ENCODE results near the gene ZNF846. TPM values are rescaled to one million over a fixed set of nuclear protein-coding genes. Genes with fewer than 3 reads are reported as not detected.

Gene ZNF846
- 1.5 TPM for polyA plus RNA-seq (2012; ENCODE audit: insufficient read depth, insufficient read length, low read depth)

GRCh38 chr19:9768175-9769112 is at the start of gene ZNF846:
Gene ZNF846 (minus strand): TSS chr19:9768738. CDS start chr19:9764950, 3,788 bp downstream.
- TF ChIP-seq, protein P1, sequence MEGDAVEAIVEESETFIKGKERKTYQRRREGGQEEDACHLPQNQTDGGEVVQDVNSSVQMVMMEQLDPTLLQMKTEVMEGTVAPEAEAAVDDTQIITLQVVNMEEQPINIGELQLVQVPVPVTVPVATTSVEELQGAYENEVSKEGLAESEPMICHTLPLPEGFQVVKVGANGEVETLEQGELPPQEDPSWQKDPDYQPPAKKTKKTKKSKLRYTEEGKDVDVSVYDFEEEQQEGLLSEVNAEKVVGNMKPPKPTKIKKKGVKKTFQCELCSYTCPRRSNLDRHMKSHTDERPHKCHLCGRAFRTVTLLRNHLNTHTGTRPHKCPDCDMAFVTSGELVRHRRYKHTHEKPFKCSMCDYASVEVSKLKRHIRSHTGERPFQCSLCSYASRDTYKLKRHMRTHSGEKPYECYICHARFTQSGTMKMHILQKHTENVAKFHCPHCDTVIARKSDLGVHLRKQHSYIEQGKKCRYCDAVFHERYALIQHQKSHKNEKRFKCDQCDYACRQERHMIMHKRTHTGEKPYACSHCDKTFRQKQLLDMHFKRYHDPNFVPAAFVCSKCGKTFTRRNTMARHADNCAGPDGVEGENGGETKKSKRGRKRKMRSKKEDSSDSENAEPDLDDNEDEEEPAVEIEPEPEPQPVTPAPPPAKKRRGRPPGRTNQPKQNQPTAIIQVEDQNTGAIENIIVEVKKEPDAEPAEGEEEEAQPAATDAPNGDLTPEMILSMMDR (IDR thresholded peaks at IDR 0.05; ENCODE audit: low read depth, low read length) = no peak
- DNase-seq = peak; percentile 96
- H3K9me3 ChIP-seq = no peaks in the 10 kb centered on the region
- peak within 1 kb of the TSS; percentile 77 for H3K4me3 ChIP-seq (ENCODE audit: low read depth, low read length)
- no peaks in the 10 kb centered on the region for H3K4me1 ChIP-seq
- no peaks in the 10 kb centered on the region for H3K36me3 ChIP-seq
- no peaks in the 10 kb centered on the region for H3K27me3 ChIP-seq

DNA sequence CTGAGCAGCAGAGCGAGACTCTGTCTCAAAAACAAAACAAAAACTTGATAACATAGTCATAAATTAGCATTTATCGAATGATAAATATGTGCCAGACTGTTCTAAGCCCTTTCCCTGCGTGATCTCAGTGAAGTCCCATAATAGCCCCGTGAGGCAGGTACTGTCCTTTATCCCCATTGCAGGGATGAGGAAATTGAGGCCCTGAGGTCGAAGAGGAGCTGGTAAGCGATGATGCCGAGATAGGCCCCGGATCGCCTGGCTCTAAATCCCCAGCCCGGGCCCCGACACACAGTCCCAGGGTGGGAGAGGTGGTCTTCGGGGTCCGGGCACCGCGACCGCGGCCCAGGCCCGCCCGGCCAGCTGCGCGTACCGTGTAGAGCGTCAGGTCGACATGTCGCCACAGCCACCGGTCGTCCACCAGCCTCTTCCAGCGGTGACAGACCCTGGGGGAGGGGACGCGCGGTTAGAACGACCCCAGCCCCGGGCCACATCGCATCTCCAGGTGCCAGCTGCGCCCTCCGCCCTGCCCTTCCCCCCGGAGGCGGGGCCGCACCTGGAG is 49.7 kb upstream of the ZNF846 start:
- H3K4me1 ChIP-seq = peaks cover 4% of the 10 kb centered on the region; the same call in 1 of the 2 replicates
- H3K9me3 ChIP-seq = no peaks in the 10 kb centered on the region
- no peak for DNase-seq
- peak overlapping the region; percentile 83 for H3K4me3 ChIP-seq (ENCODE audit: low read depth, low read length)
- TF ChIP-seq, protein P1 (IDR thresholded peaks at IDR 0.05; ENCODE audit: low read depth, low read length) = no peak
- peaks cover 2% of the 10 kb centered on the region; the same call in 1 of the 2 replicates for H3K36me3 ChIP-seq
- no peaks in the 10 kb centered on the region for H3K27me3 ChIP-seq

DNA sequence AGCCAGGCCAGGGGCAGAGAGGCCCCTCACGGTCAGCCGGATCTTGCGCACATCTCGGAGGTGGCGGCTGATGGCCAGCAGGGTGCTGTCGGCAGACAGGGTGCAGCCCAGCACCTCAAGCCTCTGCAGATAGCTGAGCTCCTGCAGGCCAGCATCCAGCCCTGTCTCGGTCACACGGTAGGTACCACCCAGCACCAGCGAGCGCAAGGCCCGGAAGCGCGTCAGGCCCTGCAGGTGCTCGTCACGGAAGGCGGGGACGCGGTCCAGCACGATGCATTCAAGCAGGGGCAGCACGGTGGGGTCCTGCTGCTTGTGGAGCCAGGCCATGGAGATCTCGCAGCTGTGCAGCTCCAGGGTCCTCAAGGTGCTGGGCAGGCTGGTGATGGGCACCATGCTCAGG is 42.6 kb upstream of the ZNF846 start:
- H3K36me3 ChIP-seq = peaks cover 21% of the 10 kb centered on the region
- no peaks in the 10 kb centered on the region for H3K27me3 ChIP-seq
- no peak overlapping the region for H3K4me3 ChIP-seq (ENCODE audit: low read depth, low read length)
- H3K9me3 ChIP-seq = no peaks in the 10 kb centered on the region
- DNase-seq = no peak
- no peaks in the 10 kb centered on the region for H3K4me1 ChIP-seq
- TF ChIP-seq, protein P1 (IDR thresholded peaks at IDR 0.05; ENCODE audit: low read depth, low read length) = no peak

DNA sequence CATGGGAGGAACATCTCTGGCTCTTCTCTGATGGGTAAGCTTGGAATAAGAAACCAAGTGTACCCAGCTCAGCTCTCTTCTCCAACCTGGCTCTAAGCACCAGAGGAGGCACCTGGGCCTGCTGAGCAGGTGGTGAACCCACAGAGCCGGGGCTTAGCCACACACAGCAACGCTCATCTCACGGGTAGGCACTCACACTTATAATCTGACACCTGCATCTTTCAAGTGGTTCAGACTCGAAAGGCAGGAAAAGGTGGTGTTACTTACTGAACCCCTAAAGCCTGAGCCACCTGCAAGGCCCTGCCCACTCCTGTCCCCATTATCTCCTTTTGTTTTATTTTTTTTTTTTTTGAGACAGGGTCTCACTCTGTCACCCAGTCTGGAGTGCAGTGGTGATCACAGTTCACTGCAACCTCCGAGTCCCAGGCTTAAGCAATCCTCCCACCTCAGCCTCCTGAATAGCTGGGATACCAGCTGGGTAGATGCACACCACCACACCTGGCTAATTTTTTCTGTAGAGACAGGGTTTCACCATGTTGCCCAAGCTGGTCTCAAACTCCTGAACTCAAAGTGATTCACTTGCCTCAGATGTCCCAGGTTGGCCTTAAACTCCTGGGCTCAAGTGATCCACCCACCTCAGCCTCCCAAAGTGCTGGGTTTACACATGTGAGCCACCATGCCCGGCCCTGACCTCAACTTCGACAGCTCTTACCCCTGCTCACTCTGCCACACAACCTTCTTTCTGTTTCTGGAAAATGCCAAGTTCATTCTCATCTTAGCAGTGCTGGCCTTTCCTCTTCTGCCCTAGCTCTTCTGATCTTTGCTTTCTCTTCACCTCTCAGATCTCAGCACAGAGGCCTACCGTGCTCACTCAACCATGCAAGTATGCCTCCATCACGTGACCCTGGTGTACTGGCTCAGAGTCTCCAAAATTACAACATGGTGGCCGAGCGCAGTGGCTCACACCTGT is 40.6 kb upstream of the ZNF846 start:
- Histone ChIP-seq H3K4me3 (ENCODE audit: low read depth, low read length) (no peak overlapping the region), H3K4me1 (no peaks in the 10 kb centered on the region), H3K36me3 (peaks cover 21% of the 10 kb centered on the region), H3K27me3 (no peaks in the 10 kb centered on the region), H3K9me3 (no peaks in the 10 kb centered on the region)
- TF ChIP-seq, protein P1 (IDR thresholded peaks at IDR 0.05; ENCODE audit: low read depth, low read length) = no peak
- DNase-seq = no peak

DNA sequence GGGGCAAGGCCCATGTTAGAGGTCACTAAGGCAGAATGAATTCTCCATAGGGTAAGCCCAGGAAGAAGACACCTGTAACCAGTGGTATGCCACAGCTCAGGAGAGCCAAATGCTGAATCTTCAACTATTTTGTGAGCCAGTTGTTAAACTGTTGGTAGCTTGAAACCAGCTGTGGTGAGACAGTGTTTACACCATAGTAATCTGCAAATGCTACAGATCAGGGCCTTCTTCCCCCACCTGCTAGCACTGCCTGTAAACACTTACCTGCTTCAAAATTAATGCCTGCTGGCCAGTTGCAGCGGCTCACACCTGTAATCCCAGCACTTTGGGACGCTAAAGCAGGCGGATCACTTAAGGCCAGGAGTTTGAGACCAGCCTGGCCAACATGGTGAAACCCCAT is 38.3 kb upstream of the ZNF846 start:
- TF ChIP-seq, protein P1 (IDR thresholded peaks at IDR 0.05; ENCODE audit: low read depth, low read length) = no peak
- Histone ChIP-seq H3K27me3 (no peaks in the 10 kb centered on the region), H3K4me3 (ENCODE audit: low read depth, low read length) (no peak overlapping the region), H3K4me1 (no peaks in the 10 kb centered on the region), H3K36me3 (peaks cover 16% of the 10 kb centered on the region), H3K9me3 (no peaks in the 10 kb centered on the region)
- no peak for DNase-seq
